Suprapubic skin (tissue), 3 donors: ENCODE results near the gene BCL7C.

Source experiments
- CTCF ChIP-seq, 2 donors: fragments of 200-600 bp in 1 of 2; fragments of 450-650 bp in 1 of 2; sonication (generic) in 1 of 2; IDR thresholded peaks; one replicate each; pipeline ENCODE4 v1.5.1; 2016 to 2019; ENCODE audit warnings: antibody characterized with exemption in 2 of 2, mild to moderate bottlenecking in 1 of 2, moderate library complexity in 1 of 2
- POLR2AphosphoS5 ChIP-seq, 3 donors: sonication (generic); formaldehyde crosslinking; IDR thresholded peaks; one replicate each; pipeline ENCODE4 v1.6.1; 2017; ENCODE audit warnings: antibody characterized with exemption in 3 of 3

GRCh38 chr16:30858829-30859423 lies 35.0 kb downstream of the BCL7C start:
- TF ChIP-seq POLR2AphosphoS5 (IDR thresholded peaks at IDR 0.05) (no peak), CTCF (IDR thresholded peaks at IDR 0.05) (no peak)
